Transverse colon (tissue), 4 donors: ENCODE results near the gene ZNF302. TPM values are rescaled to one million over a fixed set of nuclear protein-coding genes. Genes with fewer than 3 reads are reported as not detected.

ENCODE experiments used
- DNase-seq: peaks from one replicate; pipeline ENCODE4 v3.0.0-alpha.2; 2019
- H3K27ac ChIP-seq, 4 donors: fragments of 200-600 bp; sonication (generic); 2 replicates each; pipeline ENCODE4 v1.5.1; 2016 to 2018; ENCODE audit warnings: inconsistent platforms in 4 of 4
- H3K27me3 ChIP-seq: fragments of 200-600 bp; sonication (generic); 2 replicates; pipeline ENCODE4 v1.5.1; 2017; ENCODE audit warnings: inconsistent platforms
- H3K36me3 ChIP-seq, 4 donors: fragments of 200-600 bp; sonication (generic); 2 replicates each; pipeline ENCODE4 v1.5.1; 2017 to 2019; ENCODE audit warnings: inconsistent platforms in 4 of 4
- H3K4me1 ChIP-seq, 4 donors: fragments of 200-600 bp; sonication (generic); 2 replicates each; pipeline ENCODE4 v1.5.1; 2017 to 2020; ENCODE audit warnings: inconsistent platforms in 4 of 4
- H3K4me3 ChIP-seq, 4 donors: fragments of 200-600 bp; sonication (generic); 1 replicate in 1 of 4; 2 replicates in 3 of 4; pipeline versions ENCODE4 v1.5.1 to v1.6.1; 2017 to 2019; ENCODE audit warnings: inconsistent platforms in 4 of 4
- H3K9me3 ChIP-seq, 2 donors: fragments of 200-600 bp; sonication (generic); 2 replicates each; pipeline ENCODE4 v1.5.1; 2017 to 2019; ENCODE audit warnings: inconsistent platforms in 2 of 2
- CTCF ChIP-seq, 5 experiments: fragments of 200-600 bp in 3 of 5; fragments of 450-650 bp in 2 of 5; sonication (generic) in 3 of 5; IDR thresholded peaks; 1 replicate in 2 of 5; 2 replicates in 3 of 5; pipeline ENCODE4 v1.5.1; 2016 to 2017; ENCODE audit warnings: antibody characterized with exemption in 5 of 5, inconsistent platforms in 3 of 5, mild to moderate bottlenecking in 2 of 5, moderate library complexity in 1 of 5
- EP300 ChIP-seq: sonication (generic); formaldehyde crosslinking; IDR thresholded peaks from one replicate; pipeline ENCODE4 v1.6.1; 2017; ENCODE audit warnings: antibody characterized with exemption, low read depth
- POLR2A ChIP-seq: fragments of 450-650 bp; IDR thresholded peaks from one replicate; pipeline ENCODE4 v1.6.1; 2016; ENCODE audit warnings: antibody characterized with exemption, mild to moderate bottlenecking, moderate library complexity
- POLR2AphosphoS5 ChIP-seq, 3 donors: sonication (generic); formaldehyde crosslinking; IDR thresholded peaks; one replicate each; pipeline ENCODE4 v1.6.1; 2016; ENCODE audit warnings: antibody characterized with exemption in 3 of 3
- WGBS, 2 donors: methylation state at CpG; one replicate each; pipeline ENCODE4 v1.1.5; 2018; ENCODE audit warnings: low coverage in 1 of 2; 5-methylcytosine and 5-hydroxymethylcytosine counted together
- in situ Hi-C, 4 donors: fragments of 200-750 bp; cut with MboI; loops; one replicate each; pipeline versions ENCODE4 v1.15.0 to v1.15.1; 2017; ENCODE audit warnings: low sequenced_read_pairs in 3 of 4, low pct_ligation_motif_present in 1 of 4, low pct_unique_long_range_greater_than_20kb in 1 of 4
- intact Hi-C: fragments of 100-400 bp; cut with DNase I; formaldehyde crosslinking; loops from one replicate; pipeline ENCODE4 v1.15.1; 2023; ENCODE audit warnings: low total_unique reads
- total RNA-seq, 4 donors: library from RNA; depleted of rRNA; stranded (reverse); fragments of >200 nt; gene quantifications; one replicate each; pipeline ENCODE4 v1.1.0, GENCODE V29; 2016

ZNF302 gene
- total RNA-seq, 4 donors from 2014 or later = 4.6 to 33.0 (median 18.0) TPM

- H3K27ac ChIP-seq = no peak overlapping the region
- H3K36me3 ChIP-seq = no peaks in the 10 kb centered on the region
- in situ Hi-C loops (no loop called here), intact Hi-C loops (no loop called here)
- no peaks in the 10 kb centered on the region for H3K9me3 ChIP-seq
- no peak overlapping the region for H3K4me3 ChIP-seq
- H3K27me3 ChIP-seq = no peaks in the 10 kb centered on the region
- H3K4me1 ChIP-seq = peaks cover 0 to 11% (median 8%) of the 10 kb centered on the region in 4 donors
- WGBS, 2 donors = 82 to 93% methylated on average over 3 of the region's 3 CpGs
- no peak for TF ChIP-seq CTCF (IDR thresholded peaks at IDR 0.05)
- no peak for TF ChIP-seq POLR2AphosphoS5 (IDR thresholded peaks at IDR 0.05)
- no peak for TF ChIP-seq POLR2A
- TF ChIP-seq EP300 = no peak
- DNase-seq = no peak
These were observed 5.5 kb upstream of the ZNF302 start for GRCh38 chr19:34671972-34672371.

GRCh38 chr19:34673590-34673989 is 3.9 kb upstream of the ZNF302 start:
- Histone ChIP-seq H3K27ac (no peak overlapping the region), H3K27me3 (no peaks in the 10 kb centered on the region), H3K4me3 (no peak overlapping the region), H3K9me3 (no peaks in the 10 kb centered on the region), H3K4me1 (peaks cover 4 to 12% (median 8%) of the 10 kb centered on the region in 4 donors), H3K36me3 (no peaks in the 10 kb centered on the region)
- intact Hi-C loops (no loop called here), in situ Hi-C loops (no loop called here)
- no peak for DNase-seq
- TF ChIP-seq CTCF (IDR thresholded peaks at IDR 0.05) (no peak), POLR2AphosphoS5 (IDR thresholded peaks at IDR 0.05) (no peak), EP300 (no peak), POLR2A (no peak)
- WGBS, 2 donors = 60 to 76% methylated on average over 2 to 3 of the region's 3 CpGs

- Histone ChIP-seq H3K27me3 (no peaks in the 10 kb centered on the region), H3K9me3 (peaks cover under 1 to 7% of the 10 kb centered on the region in 2 donors), H3K27ac (no peak overlapping the region), H3K4me3 (no peak overlapping the region), H3K4me1 (peaks cover 6 to 16% (median 10%) of the 10 kb centered on the region in 4 donors), H3K36me3 (peaks cover 0 to 13% (median 6%) of the 10 kb centered on the region in 4 donors)
- in situ Hi-C loops = no loop called here
- TF ChIP-seq POLR2AphosphoS5 (IDR thresholded peaks at IDR 0.05) (no peak), EP300 (no peak), POLR2A (no peak), CTCF (IDR thresholded peaks at IDR 0.05) (no peak)
- DNase-seq = no peak
- WGBS, 2 donors = 89% methylated on average over 3 of the region's 3 CpGs; no CpG with 5 or more reads in 1 of the 2 donors
- intact Hi-C loops = no loop called here
These were observed 2.2 kb upstream of the ZNF302 start for GRCh38 chr19:34675250-34675649.

GRCh38 chr19:34675919-34676318 is 1.6 kb upstream of the ZNF302 start:
- peak overlapping the region in 1 of 4 donors; percentile 71 for H3K4me3 ChIP-seq
- H3K4me1 ChIP-seq = peaks cover 6 to 16% (median 10%) of the 10 kb centered on the region in 4 donors
- peaks cover 7 to 14% of the 10 kb centered on the region in 2 donors for H3K9me3 ChIP-seq
- no peak overlapping the region for H3K27ac ChIP-seq
- intact Hi-C loops = no loop called here
- peaks cover 0 to 19% (median 9%) of the 10 kb centered on the region in 4 donors for H3K36me3 ChIP-seq
- TF ChIP-seq POLR2AphosphoS5 (IDR thresholded peaks at IDR 0.05) = no peak
- no peak for TF ChIP-seq POLR2A
- TF ChIP-seq EP300 = no peak
- no peak for TF ChIP-seq CTCF (IDR thresholded peaks at IDR 0.05)
- in situ Hi-C loops = no loop called here
- 90% methylated on average over 9 of the region's 9 CpGs; no CpG with 5 or more reads in 1 of the 2 donors for WGBS, 2 donors
- no peak for DNase-seq
- H3K27me3 ChIP-seq = no peaks in the 10 kb centered on the region
